GM12878 (cell line): ENCODE results near the gene LBHD1. TPM values are rescaled to one million over a fixed set of nuclear protein-coding genes. Genes with fewer than 3 reads are reported as not detected.

ENCODE experiments used
- BCL11A ChIP-seq: IDR thresholded peaks from 2 replicates; pipeline ENCODE4 v1.6.1; 2011; ENCODE audit warnings: low read depth, low read length
- CBX3 ChIP-seq: fragments of 200-600 bp; sonication (generic); IDR thresholded peaks from 2 replicates; pipeline ENCODE4 v1.6.1; 2016; ENCODE audit warnings: low read depth, borderline replicate concordance
- CREB1 ChIP-seq: IDR thresholded peaks from 2 replicates; pipeline ENCODE4 v1.6.1; 2012; ENCODE audit warnings: low read depth, mild to moderate bottlenecking, inconsistent platforms
- EED ChIP-seq: sonication (generic); IDR thresholded peaks from 2 replicates; pipeline ENCODE4 v1.6.1; 2016; ENCODE audit warnings: antibody characterized with exemption, low read depth
- EZH2 ChIP-seq: IDR thresholded peaks from 2 replicates; pipeline ENCODE4 v1.6.1; 2012; ENCODE audit warnings: low read depth, mild to moderate bottlenecking, control low read depth, inconsistent platforms, low read length, borderline replicate concordance; ENCODE audit not compliant: control insufficient read depth
- GATAD2B ChIP-seq: fragments of 450-650 bp; conservative IDR thresholded peaks from 2 replicates; pipeline ENCODE4 v1.6.1; 2017; ENCODE audit warnings: low read depth, mild to moderate bottlenecking, moderate library complexity
- MTA3 ChIP-seq: IDR thresholded peaks from 2 replicates; pipeline ENCODE4 v1.6.1; 2012; ENCODE audit warnings: low read length, inconsistent platforms, borderline replicate concordance
- PAX8 ChIP-seq: fragments of 450-650 bp; IDR thresholded peaks from 2 replicates; pipeline ENCODE4 v1.6.1; 2017; ENCODE audit warnings: mild to moderate bottlenecking, moderate library complexity
- RB1 ChIP-seq: fragments of 450-650 bp; formaldehyde crosslinking; IDR thresholded peaks from 2 replicates; pipeline ENCODE4 v1.6.1; 2017; ENCODE audit warnings: mild to moderate bottlenecking, borderline replicate concordance
- STAT1 ChIP-seq: fragments of 450-650 bp; conservative IDR thresholded peaks from 2 replicates; pipeline ENCODE4 v1.6.1; 2014; ENCODE audit warnings: antibody characterized with exemption, mild to moderate bottlenecking
- YY1 ChIP-seq: IDR thresholded peaks from 2 replicates; pipeline ENCODE4 v1.6.1; 2011; ENCODE audit warnings: low read depth, mild to moderate bottlenecking, low read length
- ZBED1 ChIP-seq: IDR thresholded peaks from 2 replicates; pipeline ENCODE4 v1.6.1; 2016; ENCODE audit warnings: borderline replicate concordance
- ZNF687 ChIP-seq: fragments of 450-650 bp; IDR thresholded peaks from 2 replicates; pipeline ENCODE4 v1.6.1; 2017; ENCODE audit warnings: mild to moderate bottlenecking, moderate library complexity
- polyA plus RNA-seq, 11 experiments: library from polyadenylated mRNA; depleted of rRNA in 4 of 11; unstranded in 6 of 11; stranded (reverse) in 5 of 11; fragments of >200 nt; fragmentation: Nextera tagmentation in 4 of 11; fragmentation: Illumina TruSeq in 1 of 11; extraction: Ambion mirVana in 4 of 11; extraction: Trizol in 1 of 11; gene quantifications; 1 replicate in 1 of 11; 2 replicates in 10 of 11; pipeline versions ENCODE4 v1.2.1 to v1.2.3, GENCODE V29; 2011 to 2016; ENCODE audit warnings: inconsistent platforms in 2 of 11, missing spikeins in 2 of 11, low read depth in 1 of 11
- total RNA-seq, 4 experiments: library from RNA; depleted of rRNA in 3 of 4; stranded (reverse); fragments of >200 nt in 3 of 4; fragmentation: Illumina TruSeq in 1 of 4; extraction: Trizol in 1 of 4; gene quantifications; 2 replicates each; pipeline versions ENCODE4 v1.2.1 to v1.2.3, GENCODE V29; 2013 to 2021
- TF ChIP-seq, protein P1 (sequence below): IDR thresholded peaks from 2 replicates; pipeline ENCODE4 v1.6.1; 2011; ENCODE audit warnings: borderline replicate concordance, low read depth, mild to moderate bottlenecking, moderate library complexity, low read length; ENCODE audit not compliant: insufficient read depth, poor library complexity, severe bottlenecking
- TF ChIP-seq, protein P2 (sequence below): fragments of 150-350 bp; IDR thresholded peaks from 2 replicates; pipeline ENCODE4 v1.6.1; 2014; ENCODE audit warnings: mild to moderate bottlenecking, low read depth, low read length
- TF ChIP-seq, protein P3 (sequence below): IDR thresholded peaks from 2 replicates; pipeline ENCODE4 v1.6.1; 2011; ENCODE audit warnings: low read depth, low read length, improper control_type of control experiment, borderline replicate concordance
- TF ChIP-seq, protein P4 (sequence below): IDR thresholded peaks from 2 replicates; pipeline ENCODE4 v1.6.1; 2012; ENCODE audit warnings: low read depth, low read length, improper control_type of control experiment
- TF ChIP-seq, protein P5 (sequence below): fragments of 450-650 bp; IDR thresholded peaks from 2 replicates; pipeline ENCODE4 v1.6.1; 2017; ENCODE audit warnings: borderline replicate concordance

The LBHD1 gene
- total and polyA plus RNA-seq, 10 of the 15 experiments (the other 5 are each of a cell fraction or from before 2014, with no cell fraction given), result 0.79 to 12.0 (median 7.6) TPM

- TF ChIP-seq, protein P1, sequence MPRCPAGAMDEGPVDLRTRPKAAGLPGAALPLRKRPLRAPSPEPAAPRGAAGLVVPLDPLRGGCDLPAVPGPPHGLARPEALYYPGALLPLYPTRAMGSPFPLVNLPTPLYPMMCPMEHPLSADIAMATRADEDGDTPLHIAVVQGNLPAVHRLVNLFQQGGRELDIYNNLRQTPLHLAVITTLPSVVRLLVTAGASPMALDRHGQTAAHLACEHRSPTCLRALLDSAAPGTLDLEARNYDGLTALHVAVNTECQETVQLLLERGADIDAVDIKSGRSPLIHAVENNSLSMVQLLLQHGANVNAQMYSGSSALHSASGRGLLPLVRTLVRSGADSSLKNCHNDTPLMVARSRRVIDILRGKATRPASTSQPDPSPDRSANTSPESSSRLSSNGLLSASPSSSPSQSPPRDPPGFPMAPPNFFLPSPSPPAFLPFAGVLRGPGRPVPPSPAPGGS, result peak; percentile 87
- TF ChIP-seq, protein P2, sequence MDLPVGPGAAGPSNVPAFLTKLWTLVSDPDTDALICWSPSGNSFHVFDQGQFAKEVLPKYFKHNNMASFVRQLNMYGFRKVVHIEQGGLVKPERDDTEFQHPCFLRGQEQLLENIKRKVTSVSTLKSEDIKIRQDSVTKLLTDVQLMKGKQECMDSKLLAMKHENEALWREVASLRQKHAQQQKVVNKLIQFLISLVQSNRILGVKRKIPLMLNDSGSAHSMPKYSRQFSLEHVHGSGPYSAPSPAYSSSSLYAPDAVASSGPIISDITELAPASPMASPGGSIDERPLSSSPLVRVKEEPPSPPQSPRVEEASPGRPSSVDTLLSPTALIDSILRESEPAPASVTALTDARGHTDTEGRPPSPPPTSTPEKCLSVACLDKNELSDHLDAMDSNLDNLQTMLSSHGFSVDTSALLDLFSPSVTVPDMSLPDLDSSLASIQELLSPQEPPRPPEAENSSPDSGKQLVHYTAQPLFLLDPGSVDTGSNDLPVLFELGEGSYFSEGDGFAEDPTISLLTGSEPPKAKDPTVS, result no peak
- TF ChIP-seq EZH2 (no peak), ZBED1 (peak; percentile 32; the same call in 1 of the 2 replicates), GATAD2B (peak; percentile 87), STAT1 (no peak), YY1 (peak; percentile 78), PAX8 (no peak), CBX3 (no peak), CREB1 (peak; percentile 94), MTA3 (no peak), BCL11A (peak; percentile 26; the same call in 1 of the 2 replicates), RB1 (peak; percentile 83; the same call in 1 of the 2 replicates), EED (peak; percentile 59; the same call in 1 of the 2 replicates), ZNF687 (peak; percentile 95)
- TF ChIP-seq, protein P3, sequence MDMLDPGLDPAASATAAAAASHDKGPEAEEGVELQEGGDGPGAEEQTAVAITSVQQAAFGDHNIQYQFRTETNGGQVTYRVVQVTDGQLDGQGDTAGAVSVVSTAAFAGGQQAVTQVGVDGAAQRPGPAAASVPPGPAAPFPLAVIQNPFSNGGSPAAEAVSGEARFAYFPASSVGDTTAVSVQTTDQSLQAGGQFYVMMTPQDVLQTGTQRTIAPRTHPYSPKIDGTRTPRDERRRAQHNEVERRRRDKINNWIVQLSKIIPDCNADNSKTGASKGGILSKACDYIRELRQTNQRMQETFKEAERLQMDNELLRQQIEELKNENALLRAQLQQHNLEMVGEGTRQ, result peak; percentile 51
- TF ChIP-seq, protein P4, sequence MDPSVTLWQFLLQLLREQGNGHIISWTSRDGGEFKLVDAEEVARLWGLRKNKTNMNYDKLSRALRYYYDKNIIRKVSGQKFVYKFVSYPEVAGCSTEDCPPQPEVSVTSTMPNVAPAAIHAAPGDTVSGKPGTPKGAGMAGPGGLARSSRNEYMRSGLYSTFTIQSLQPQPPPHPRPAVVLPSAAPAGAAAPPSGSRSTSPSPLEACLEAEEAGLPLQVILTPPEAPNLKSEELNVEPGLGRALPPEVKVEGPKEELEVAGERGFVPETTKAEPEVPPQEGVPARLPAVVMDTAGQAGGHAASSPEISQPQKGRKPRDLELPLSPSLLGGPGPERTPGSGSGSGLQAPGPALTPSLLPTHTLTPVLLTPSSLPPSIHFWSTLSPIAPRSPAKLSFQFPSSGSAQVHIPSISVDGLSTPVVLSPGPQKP, result peak; percentile 94
- TF ChIP-seq, protein P5, sequence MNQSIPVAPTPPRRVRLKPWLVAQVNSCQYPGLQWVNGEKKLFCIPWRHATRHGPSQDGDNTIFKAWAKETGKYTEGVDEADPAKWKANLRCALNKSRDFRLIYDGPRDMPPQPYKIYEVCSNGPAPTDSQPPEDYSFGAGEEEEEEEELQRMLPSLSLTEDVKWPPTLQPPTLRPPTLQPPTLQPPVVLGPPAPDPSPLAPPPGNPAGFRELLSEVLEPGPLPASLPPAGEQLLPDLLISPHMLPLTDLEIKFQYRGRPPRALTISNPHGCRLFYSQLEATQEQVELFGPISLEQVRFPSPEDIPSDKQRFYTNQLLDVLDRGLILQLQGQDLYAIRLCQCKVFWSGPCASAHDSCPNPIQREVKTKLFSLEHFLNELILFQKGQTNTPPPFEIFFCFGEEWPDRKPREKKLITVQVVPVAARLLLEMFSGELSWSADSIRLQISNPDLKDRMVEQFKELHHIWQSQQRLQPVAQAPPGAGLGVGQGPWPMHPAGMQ, result no peak
These were observed 50.2 kb downstream of the LBHD1 start, which contains the start of gene B3GAT3 (continued) for GRCh38 chr11:62621567-62622470.
